Uterus (tissue), 4 donors: ENCODE data around the gene RPS8. TPM values are rescaled to one million over a fixed set of nuclear protein-coding genes. Genes with fewer than 3 reads are reported as not detected.
"Not testable (repeated sequence)": the region's sequence is repeated elsewhere in the genome, so short reads cannot be mapped to it uniquely, and the experiment has no call there.

Source experiments
- DNase-seq, 2 donors: peaks; one replicate each; pipeline ENCODE4 v3.0.0-alpha.2; 2019 to 2020
- H3K27ac ChIP-seq, 2 donors: fragments of 200-600 bp; sonication (generic); 1 replicate in 1 of 2; 2 replicates in 1 of 2; pipeline ENCODE4 v1.5.1; 2016 to 2018
- H3K27me3 ChIP-seq, 2 donors: fragments of 200-600 bp; sonication (generic); one replicate each; pipeline ENCODE4 v1.5.1; 2018 to 2019; ENCODE audit warnings: control low read depth in 1 of 2
- H3K36me3 ChIP-seq, 2 donors: fragments of 200-600 bp; sonication (generic); one replicate each; pipeline ENCODE4 v1.5.1; 2019; ENCODE audit warnings: control low read depth in 1 of 2
- H3K4me1 ChIP-seq, 2 donors: fragments of 200-600 bp; sonication (generic); one replicate each; pipeline ENCODE4 v1.5.1; 2018 to 2019; ENCODE audit warnings: control low read depth in 1 of 2
- H3K4me3 ChIP-seq, 2 donors: fragments of 200-600 bp; sonication (generic); 1 replicate in 1 of 2; 2 replicates in 1 of 2; pipeline ENCODE4 v1.5.1; 2018 to 2019; ENCODE audit warnings: mild to moderate bottlenecking in 1 of 2
- H3K9me3 ChIP-seq, 2 donors: fragments of 200-600 bp; sonication (generic); one replicate each; pipeline ENCODE4 v1.5.1; 2019; ENCODE audit warnings: control low read depth in 1 of 2
- CTCF ChIP-seq, 4 experiments: fragments of 200-600 bp in 2 of 4; fragments of 450-650 bp in 2 of 4; sonication (generic) in 2 of 4; IDR thresholded peaks; one replicate each; pipeline ENCODE4 v1.5.1; 2016 to 2019; ENCODE audit warnings: antibody characterized with exemption in 4 of 4, mild to moderate bottlenecking in 2 of 4, moderate library complexity in 1 of 4
- POLR2A ChIP-seq, 2 donors: fragments of 450-650 bp; IDR thresholded peaks; one replicate each; pipeline ENCODE4 v1.6.1; 2016; ENCODE audit warnings: antibody characterized with exemption in 2 of 2, mild to moderate bottlenecking in 1 of 2, moderate library complexity in 1 of 2
- intact Hi-C: fragments of 100-400 bp; cut with DNase I; formaldehyde crosslinking; loops from one replicate; pipeline ENCODE4 v1.15.1; 2023; ENCODE audit warnings: low total_unique reads
- total RNA-seq, 4 donors: library from RNA; depleted of rRNA in 3 of 4; stranded (reverse); fragments of >200 nt in 3 of 4; gene quantifications; one replicate each; pipeline versions ENCODE4 v1.1.0 to v1.2.4, GENCODE V29; 2014 to 2023
- donor health status: DM: yes; HTN: yes; CAD: no.

The RPS8 gene
- total RNA-seq, 4 donors from 2014 or later: 2,651 to 7,196 (median 4,456) TPM

GRCh38 chr1:44787506-44787905 is 12.2 kb downstream of the RPS8 start:
- Histone ChIP-seq H3K36me3 (no peaks in the 10 kb centered on the region), H3K27ac (no peak overlapping the region), H3K9me3 (no peaks in the 10 kb centered on the region), H3K27me3 (no peaks in the 10 kb centered on the region), H3K4me3 (no peak overlapping the region), H3K4me1 (peaks cover 0 to 7% of the 10 kb centered on the region in 2 donors)
- intact Hi-C loops: loop anchor here (5.0 to 10.0 kb wide), 2 partner anchors 47 to 225 kb away; partner anchors contain the start of genes HECTD3 and UROD
- no peak for DNase-seq
- TF ChIP-seq POLR2A (IDR thresholded peaks at IDR 0.05) (no peak), CTCF (IDR thresholded peaks at IDR 0.05) (no peak)

- Histone ChIP-seq H3K9me3 (no peaks in the 10 kb centered on the region), H3K27me3 (no peaks in the 10 kb centered on the region), H3K36me3 (no peaks in the 10 kb centered on the region), H3K4me3 (no peak within 1 kb of the TSS), H3K27ac (peak within 1 kb of the TSS in 1 of 2 donors; percentile 77), H3K4me1 (peaks cover 0 to 7% of the 10 kb centered on the region in 2 donors)
- TF ChIP-seq CTCF (IDR thresholded peaks at IDR 0.05): no peak
- DNase-seq: no peak
- intact Hi-C loops: loop anchor here (5.0 to 10.0 kb wide), 2 partner anchors 47 to 224 kb away; partner anchors contain the start of genes HECTD3 and UROD
Measured at GRCh38 chr1:44788120-44788860, 12.9 kb downstream of the RPS8 start, which contains the start of gene BEST4. BEST4 (minus strand) TSS chr1:44788170; CDS start chr1:44787705, 465 bp downstream.

- Histone ChIP-seq H3K9me3 (no peaks in the 10 kb centered on the region), H3K27me3 (no peaks in the 10 kb centered on the region), H3K36me3 (no peaks in the 10 kb centered on the region), H3K27ac (no peak overlapping the region), H3K4me1 (no peaks in the 10 kb centered on the region), H3K4me3 (no peak overlapping the region)
- TF ChIP-seq POLR2A (IDR thresholded peaks at IDR 0.05) (no peak), CTCF (IDR thresholded peaks at IDR 0.05) (no peak)
- DNase-seq: no peak
- intact Hi-C loops: no loop called here
Measured at GRCh38 chr1:44790968-44791801, 15.8 kb downstream of the RPS8 start.

DNA sequence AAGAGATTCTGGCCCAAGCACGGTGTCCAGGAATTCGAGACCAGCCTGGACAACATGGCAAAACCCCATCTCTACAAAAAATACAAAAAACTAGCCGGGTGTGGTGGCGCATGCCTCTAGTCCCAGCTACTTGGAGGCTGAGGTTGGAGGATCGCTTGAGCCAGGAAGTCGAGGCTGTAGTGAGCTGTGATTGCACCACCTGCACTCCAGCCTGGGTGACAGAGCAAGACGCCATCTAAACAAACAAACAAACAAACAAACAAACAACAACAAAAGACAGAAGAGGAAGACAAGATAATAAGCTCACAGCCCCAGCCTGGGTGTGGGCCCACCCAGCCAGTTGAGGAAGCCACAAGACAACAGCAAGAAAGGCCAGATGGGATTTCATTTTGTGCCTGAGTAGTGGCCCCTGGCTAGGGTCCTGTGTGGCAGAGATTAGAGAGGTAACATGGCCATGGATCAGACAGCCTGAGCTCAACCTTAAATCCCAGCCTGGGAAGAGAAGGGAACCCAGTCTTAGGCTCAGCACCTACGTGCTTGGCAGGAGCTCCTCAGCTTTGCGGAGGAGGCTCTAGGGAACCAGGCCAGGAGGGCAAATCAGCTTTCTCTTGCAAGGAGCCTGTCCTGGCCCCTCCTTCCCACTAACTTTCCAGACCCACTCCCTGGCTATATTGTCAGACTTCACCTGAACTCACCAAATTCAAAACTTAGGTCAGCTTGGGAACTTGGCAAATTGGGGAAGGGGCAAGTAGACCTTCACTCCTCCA is 17.6 kb downstream of the RPS8 start:
- DNase-seq: peak; percentile 52 to 66
- intact Hi-C loops: no loop called here
- Histone ChIP-seq H3K9me3 (no peaks in the 10 kb centered on the region), H3K27ac (no peak overlapping the region), H3K4me3 (no peak overlapping the region), H3K27me3 (no peaks in the 10 kb centered on the region), H3K4me1 (no peaks in the 10 kb centered on the region), H3K36me3 (no peaks in the 10 kb centered on the region)
- TF ChIP-seq POLR2A (IDR thresholded peaks at IDR 0.05): no peak
- no peak for TF ChIP-seq CTCF (IDR thresholded peaks at IDR 0.05)

- H3K36me3 ChIP-seq, H3K4me1 ChIP-seq, H3K27me3 ChIP-seq, intact Hi-C loops, H3K4me3 ChIP-seq, H3K9me3 ChIP-seq: not testable (repeated sequence)
- H3K27ac ChIP-seq: peak overlapping the region; percentile 88 to 97
- peak in 1 of 2 donors; percentile 8 for DNase-seq
Measured at GRCh38 chr1:44797886-44798285, 22.5 kb downstream of the RPS8 start.
